ENCODE measurements around the gene SMYD4. TPM values are rescaled to one million over a fixed set of nuclear protein-coding genes. Genes with fewer than 3 reads are reported as not detected.

Gene SMYD4
- total and polyA plus RNA-seq, 2 donors (not counting 1 experiment from before 2014, with no cell fraction given) = 5.1 to 11.6 TPM

- Histone ChIP-seq H3K27ac (ENCODE audit: insufficient read depth, low read length) (no peak overlapping the region), H3K4me3 (replicated peaks in 1 of 4; ENCODE audit: control extremely low read depth in 1 of 4, insufficient read depth in 1 of 4, low read depth in 3 of 4, low read length in 4 of 4) (no peak overlapping the region), H3K27me3 (ENCODE audit: control insufficient read depth, insufficient read depth, low read length) (no peaks in the 10 kb centered on the region), H4K20me1 (ENCODE audit: control insufficient read depth, extremely low read depth, insufficient read depth, low read length) (no peaks in the 10 kb centered on the region), H3K9me3 (ENCODE audit: control insufficient read depth, insufficient read depth, low read depth, low read length) (no peaks in the 10 kb centered on the region), H3K9ac (ENCODE audit: insufficient read depth, low read length) (no peak overlapping the region), H2AFZ (ENCODE audit: low read length) (no peak overlapping the region), H3K4me2 (ENCODE audit: extremely low read depth, insufficient read depth, low read length) (no peak overlapping the region), H3K36me3 (ENCODE audit: control insufficient read depth, insufficient read depth, low read length) (no peaks in the 10 kb centered on the region), H3K4me1 (ENCODE audit: control insufficient read depth, extremely low read depth, insufficient read depth, low read length) (no peaks in the 10 kb centered on the region), H3K79me2 (ENCODE audit: control insufficient read depth, insufficient read depth, low read length) (no peaks in the 10 kb centered on the region)
- no peak for TF ChIP-seq EZH2 (IDR thresholded peaks at IDR 0.05; ENCODE audit: low read length, missing control alignments)
- TF ChIP-seq CTCF (conservative IDR thresholded peaks at IDR 0.05 in 1 of 2, IDR thresholded peaks at IDR 0.05 in 1 of 2; ENCODE audit: low read depth in 1 of 2, low read length in 2 of 2) = no peak
- DNase-seq (ENCODE audit: low read depth in 2 of 2) = no peak
Observed at GRCh38 chr17:1752425-1753262, 77.1 kb downstream of the SMYD4 start.

DNA sequence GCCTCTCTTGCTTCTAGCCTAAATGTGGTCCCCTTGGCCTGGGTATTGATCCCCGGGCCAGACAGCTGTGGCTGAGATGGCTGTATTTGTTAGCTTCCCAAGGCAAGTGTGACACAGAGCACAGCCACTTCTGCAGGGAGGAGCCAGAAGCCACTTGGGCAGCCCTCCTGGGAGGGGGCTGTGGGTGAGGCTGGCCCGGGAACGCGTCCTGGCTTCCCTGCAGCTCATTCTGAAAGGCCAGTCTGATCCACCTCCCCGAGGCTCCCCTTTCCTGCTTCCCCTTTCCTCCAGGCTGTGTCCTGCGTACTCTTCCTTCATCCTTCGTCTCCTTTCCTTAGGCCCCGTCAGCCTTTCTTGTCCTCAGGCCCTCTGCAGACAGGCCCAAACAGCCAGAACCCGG, 79.1 kb downstream of the SMYD4 start:
- DNase-seq (ENCODE audit: low read depth in 2 of 2) = no peak
- Histone ChIP-seq H3K9me3 (ENCODE audit: control insufficient read depth, insufficient read depth, low read depth, low read length) (no peaks in the 10 kb centered on the region), H2AFZ (ENCODE audit: low read length) (no peak overlapping the region), H3K36me3 (ENCODE audit: control insufficient read depth, insufficient read depth, low read length) (no peaks in the 10 kb centered on the region), H3K27me3 (ENCODE audit: control insufficient read depth, insufficient read depth, low read length) (no peaks in the 10 kb centered on the region), H3K79me2 (ENCODE audit: control insufficient read depth, insufficient read depth, low read length) (no peaks in the 10 kb centered on the region), H3K9ac (ENCODE audit: insufficient read depth, low read length) (no peak overlapping the region), H3K4me1 (ENCODE audit: control insufficient read depth, extremely low read depth, insufficient read depth, low read length) (no peaks in the 10 kb centered on the region), H3K4me2 (ENCODE audit: extremely low read depth, insufficient read depth, low read length) (no peak overlapping the region), H3K27ac (ENCODE audit: insufficient read depth, low read length) (no peak overlapping the region), H4K20me1 (ENCODE audit: control insufficient read depth, extremely low read depth, insufficient read depth, low read length) (no peaks in the 10 kb centered on the region), H3K4me3 (replicated peaks in 1 of 4; ENCODE audit: control extremely low read depth in 1 of 4, insufficient read depth in 1 of 4, low read depth in 3 of 4, low read length in 4 of 4) (no peak overlapping the region)
- no peak for TF ChIP-seq EZH2 (IDR thresholded peaks at IDR 0.05; ENCODE audit: low read length, missing control alignments)
- no peak for TF ChIP-seq CTCF (conservative IDR thresholded peaks at IDR 0.05 in 1 of 2, IDR thresholded peaks at IDR 0.05 in 1 of 2; ENCODE audit: low read depth in 1 of 2, low read length in 2 of 2)

DNA sequence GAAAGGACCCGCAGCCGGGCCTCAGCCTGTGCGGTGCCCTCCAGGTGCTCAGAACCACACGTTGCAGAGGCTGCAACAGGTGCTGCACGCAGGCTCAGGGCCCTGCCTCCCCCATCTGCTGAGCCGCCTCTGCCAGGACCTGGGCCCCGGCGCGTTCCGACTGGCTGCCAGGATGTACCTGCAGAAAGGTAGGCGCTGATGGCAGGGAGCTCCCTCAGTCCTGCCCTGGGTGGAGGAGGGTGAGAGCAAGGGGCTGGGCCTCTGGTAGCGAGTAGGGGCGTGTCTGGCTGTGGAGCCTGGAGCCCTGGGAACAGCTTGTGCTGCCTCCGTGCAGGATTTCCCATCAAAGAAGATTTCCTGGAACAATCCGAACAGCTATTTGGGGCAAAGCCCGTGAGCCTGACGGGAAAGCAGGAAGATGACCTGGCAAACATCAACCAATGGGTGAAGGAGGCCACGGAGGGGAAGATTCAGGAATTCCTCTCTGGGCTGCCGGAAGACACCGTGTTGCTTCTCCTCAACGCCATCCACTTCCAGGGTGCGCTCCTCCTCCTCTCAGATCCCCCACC, 82.6 kb downstream of the SMYD4 start:
- no peaks in the 10 kb centered on the region for H3K4me1 ChIP-seq (ENCODE audit: control insufficient read depth, extremely low read depth, insufficient read depth, low read length)
- H4K20me1 ChIP-seq (ENCODE audit: control insufficient read depth, extremely low read depth, insufficient read depth, low read length) = no peaks in the 10 kb centered on the region
- H2AFZ ChIP-seq (ENCODE audit: low read length) = no peak overlapping the region
- H3K79me2 ChIP-seq (ENCODE audit: control insufficient read depth, insufficient read depth, low read length) = no peaks in the 10 kb centered on the region
- H3K27me3 ChIP-seq (ENCODE audit: control insufficient read depth, insufficient read depth, low read length) = no peaks in the 10 kb centered on the region
- H3K27ac ChIP-seq (ENCODE audit: insufficient read depth, low read length) = no peak overlapping the region
- no peaks in the 10 kb centered on the region for H3K9me3 ChIP-seq (ENCODE audit: control insufficient read depth, insufficient read depth, low read depth, low read length)
- no peak for TF ChIP-seq EZH2 (IDR thresholded peaks at IDR 0.05; ENCODE audit: low read length, missing control alignments)
- TF ChIP-seq CTCF (conservative IDR thresholded peaks at IDR 0.05 in 1 of 2, IDR thresholded peaks at IDR 0.05 in 1 of 2; ENCODE audit: low read depth in 1 of 2, low read length in 2 of 2) = no peak
- no peaks in the 10 kb centered on the region for H3K36me3 ChIP-seq (ENCODE audit: control insufficient read depth, insufficient read depth, low read length)
- H3K9ac ChIP-seq (ENCODE audit: insufficient read depth, low read length) = no peak overlapping the region
- no peak overlapping the region for H3K4me2 ChIP-seq (ENCODE audit: extremely low read depth, insufficient read depth, low read length)
- no peak overlapping the region for H3K4me3 ChIP-seq (replicated peaks in 1 of 4; ENCODE audit: control extremely low read depth in 1 of 4, insufficient read depth in 1 of 4, low read depth in 3 of 4, low read length in 4 of 4)
- DNase-seq (ENCODE audit: low read depth in 2 of 2) = no peak

Measured in fibroblast of lung (primary cell).